GM18867 (cell line): ENCODE measurements around the gene LCOR.
"Not testable (repeated sequence)": the region's sequence is repeated elsewhere in the genome, so short reads cannot be mapped to it uniquely, and the experiment has no call there.

Experiments
- ATAC-seq: cut with Tn5 transposase; IDR thresholded peaks from one replicate; pipeline ENCODE4 v1.9.1; 2021; ENCODE audit warnings: mild to moderate bottlenecking, moderate library complexity; ENCODE audit not compliant: unreplicated experiment

LCOR gene

DNA sequence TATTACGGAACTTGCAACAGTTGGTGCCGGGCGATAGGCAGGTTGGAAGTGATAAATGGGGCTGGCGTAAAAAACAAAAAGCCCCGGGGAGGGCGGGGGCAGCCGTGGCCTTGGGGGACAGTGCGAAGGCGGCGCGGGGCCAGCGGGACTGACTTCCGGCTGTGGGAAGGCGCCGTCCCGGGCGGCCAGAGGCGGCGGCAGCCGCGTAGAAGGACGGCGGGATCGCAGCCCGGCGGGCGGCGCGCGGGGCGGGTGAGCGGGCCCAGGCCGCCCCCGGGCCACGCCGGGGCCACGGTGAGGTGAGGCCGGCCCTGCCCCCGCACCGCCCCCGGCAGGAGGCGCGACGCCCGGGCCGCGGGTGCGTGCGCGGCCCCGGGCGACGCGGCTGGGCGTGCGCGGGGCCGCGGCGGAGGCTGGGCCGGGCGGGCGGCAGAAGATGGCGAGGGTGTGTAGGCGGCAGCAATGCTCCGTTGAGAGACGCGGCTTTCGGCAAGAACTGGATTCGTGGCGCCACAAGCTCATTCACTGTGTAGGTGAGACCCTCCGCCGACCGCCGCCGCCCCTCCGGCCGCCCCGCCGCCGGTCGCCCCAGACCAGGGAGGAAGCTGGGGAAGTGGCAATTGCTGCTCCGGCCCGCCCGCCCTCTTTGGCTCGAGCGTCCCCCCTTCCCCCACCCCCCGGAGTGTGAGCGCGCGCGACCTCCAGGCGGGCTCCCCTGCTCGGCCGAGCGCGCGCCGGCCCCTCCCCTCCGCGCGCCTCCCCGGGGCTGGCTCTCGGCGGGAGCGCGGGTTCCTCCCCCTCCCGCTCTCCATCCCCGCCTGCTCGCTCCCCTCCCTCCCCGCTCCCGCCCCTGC is at the start of gene LCOR:
TSS of gene LCOR (plus strand) at position 432 of the 854 bp plus-strand sequence. CDS start 116,760 bp downstream, outside the sequence.
- peak; percentile 63 for ATAC-seq

DNA sequence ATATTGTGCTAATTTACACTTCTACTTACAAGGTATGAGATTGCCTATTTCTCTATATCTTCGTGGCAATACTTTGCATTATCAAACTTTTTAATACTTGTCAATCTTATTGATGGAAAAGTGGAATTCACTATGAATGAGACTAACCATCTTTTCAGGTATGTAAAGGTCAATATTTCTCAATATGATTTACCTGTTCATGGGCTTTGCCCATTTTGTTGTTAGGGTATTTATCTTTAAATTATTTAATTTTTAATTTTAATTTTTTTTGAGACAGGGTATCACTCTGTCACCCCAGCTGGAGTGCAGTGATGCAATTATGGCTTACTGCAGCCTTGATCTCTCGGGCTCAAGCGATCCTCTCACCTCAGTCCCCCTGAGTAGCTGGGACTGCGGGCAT is 47.8 kb upstream of the LCOR start:
- ATAC-seq, result no peak

DNA sequence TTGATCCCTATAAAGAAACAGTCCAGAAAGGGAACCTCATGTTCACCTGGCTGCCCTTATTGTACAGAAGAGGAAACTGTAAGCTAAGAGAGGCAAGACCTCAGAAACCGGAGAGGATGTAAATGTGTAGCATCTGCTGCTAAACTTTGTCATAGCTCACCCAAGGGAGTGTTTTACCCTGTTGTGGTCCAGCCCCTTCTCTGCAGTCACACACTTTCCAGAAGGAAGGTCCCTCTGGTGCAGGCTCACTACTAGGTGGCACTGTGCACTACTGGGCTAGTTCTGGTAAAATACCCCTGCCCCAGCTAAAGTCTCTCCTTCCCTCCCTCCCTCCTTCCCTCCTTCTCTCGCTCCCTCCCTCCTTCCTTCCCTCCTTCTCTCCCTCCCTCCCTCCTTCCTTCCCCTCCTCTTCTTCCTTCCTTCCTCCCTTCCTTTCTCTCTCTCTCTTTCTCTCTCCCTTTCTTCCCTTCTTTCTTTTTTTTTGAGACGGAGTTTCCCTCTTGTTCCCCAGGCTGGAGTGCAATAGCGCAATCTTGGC is 42.5 kb upstream of the LCOR start:
- no peak for ATAC-seq

DNA sequence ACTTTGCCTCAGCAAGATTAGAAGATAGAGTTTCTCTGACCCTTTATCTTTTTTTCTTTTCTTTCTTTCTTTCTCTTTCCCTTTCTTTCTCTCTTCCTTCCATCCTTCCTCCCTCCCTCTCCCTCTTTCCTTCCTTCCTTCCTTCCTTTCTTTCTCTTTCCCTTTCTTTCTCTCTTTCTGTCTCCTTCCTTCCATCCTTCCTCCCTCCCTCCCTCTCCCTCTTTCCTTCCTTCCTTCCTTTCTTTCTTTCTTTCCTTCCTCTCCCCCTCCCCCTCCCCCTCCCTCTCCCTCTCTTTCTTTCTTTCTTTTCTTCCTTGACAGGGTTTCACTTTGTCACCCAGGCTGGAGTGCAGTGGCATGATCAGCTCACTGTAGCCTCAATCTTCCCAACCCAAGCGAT is 40.2 kb upstream of the LCOR start:
- ATAC-seq, result no peak

DNA sequence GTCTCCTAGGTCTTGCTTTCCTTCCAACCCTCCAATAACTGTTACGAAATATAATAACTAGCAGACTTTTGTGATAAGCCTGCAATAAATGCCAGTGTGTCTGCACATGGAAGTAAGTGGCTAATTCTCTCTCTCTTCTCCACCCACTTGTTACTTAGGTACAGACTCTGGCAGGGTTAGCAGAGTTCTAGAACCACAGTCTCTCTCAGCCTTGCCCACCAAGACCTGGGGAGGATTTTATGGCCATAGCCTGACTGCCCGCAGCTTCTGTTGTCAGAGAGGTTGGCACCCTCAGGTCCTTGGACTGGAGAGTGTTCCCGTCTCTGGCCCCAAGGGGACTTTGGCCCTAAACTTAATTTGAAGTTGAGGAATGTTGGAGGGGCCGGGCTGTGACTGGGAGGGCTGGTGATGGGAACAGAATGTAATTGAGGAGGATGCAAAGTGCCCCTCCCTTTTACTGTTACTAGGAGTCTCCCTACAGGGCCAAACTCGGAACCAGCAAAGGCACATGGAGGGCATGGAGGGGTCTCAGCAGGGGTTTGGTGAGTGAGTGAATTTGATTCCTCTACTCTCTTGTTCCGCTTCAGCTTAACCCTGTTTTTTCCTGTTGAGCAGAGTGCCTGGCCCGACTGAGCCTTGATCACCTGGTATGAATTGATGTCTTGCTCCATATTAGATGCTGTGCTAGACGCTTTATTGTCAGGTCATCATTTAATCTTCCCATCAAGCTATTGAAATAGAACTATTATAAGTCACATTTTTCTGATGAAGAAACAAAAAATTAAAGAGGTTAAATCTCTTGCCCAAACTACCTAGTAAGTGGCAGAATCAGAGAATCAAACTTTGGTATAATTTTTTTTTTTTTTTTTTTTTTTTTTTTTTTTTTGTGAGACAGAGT is 37.0 kb upstream of the LCOR start:
- ATAC-seq, result no peak

DNA sequence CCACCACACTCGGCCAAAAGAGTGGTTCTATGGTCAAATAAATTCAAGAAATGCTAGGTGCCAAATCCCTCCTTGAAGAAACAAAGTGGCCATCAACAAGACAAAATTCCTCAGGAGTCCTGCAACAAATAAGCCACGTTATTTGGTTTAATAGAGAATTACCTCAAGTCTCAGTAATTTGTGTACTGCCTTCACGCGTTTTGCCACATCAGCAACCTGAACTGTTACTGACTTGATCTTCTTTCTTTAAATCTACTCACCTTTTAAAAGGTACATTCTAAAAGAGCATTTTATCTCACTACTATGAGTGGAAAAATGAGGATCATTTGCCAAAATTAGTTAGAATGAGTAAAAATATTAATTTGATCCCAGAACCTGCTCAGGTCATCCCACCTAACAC is 34.6 kb upstream of the LCOR start:
- ATAC-seq, result no peak

DNA sequence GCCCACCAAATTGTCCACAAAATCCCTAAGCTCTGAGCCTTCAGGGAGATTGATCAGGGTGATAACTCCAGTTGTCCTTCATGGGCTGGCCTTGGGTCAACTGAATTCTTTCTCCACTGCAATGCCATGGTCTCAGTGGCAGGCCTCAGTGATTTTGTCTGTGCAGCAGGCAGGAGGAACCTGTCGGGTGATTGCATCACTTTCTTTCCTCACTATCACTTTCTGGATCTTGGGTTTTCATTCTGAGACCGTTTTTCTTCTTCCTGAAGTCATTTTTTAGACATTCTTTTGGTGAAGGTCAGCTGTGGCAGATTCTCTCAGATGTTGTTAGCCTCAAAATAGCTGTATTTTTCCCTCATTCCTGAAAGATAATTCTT is 28.8 kb upstream of the LCOR start:
- ATAC-seq, result no peak

DNA sequence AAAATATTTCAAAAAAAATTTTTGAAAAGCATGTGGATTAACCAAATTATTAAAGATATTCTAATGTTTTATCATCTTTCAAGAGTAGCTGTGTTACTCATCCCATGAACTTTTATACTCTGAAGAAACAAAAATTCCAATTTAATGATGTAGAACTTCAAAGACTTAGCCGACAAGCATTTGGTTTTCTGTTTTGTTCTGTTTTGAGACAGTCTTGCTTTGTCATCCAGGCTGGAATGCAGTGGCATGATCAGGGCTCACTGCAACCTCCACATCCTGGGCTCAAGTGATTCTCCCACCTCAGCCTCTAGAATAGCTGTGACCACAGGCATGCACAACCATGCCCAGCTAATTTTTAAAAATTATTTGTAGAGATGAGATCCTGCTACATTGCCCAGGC is 17.8 kb upstream of the LCOR start:
- ATAC-seq, result no peak

DNA sequence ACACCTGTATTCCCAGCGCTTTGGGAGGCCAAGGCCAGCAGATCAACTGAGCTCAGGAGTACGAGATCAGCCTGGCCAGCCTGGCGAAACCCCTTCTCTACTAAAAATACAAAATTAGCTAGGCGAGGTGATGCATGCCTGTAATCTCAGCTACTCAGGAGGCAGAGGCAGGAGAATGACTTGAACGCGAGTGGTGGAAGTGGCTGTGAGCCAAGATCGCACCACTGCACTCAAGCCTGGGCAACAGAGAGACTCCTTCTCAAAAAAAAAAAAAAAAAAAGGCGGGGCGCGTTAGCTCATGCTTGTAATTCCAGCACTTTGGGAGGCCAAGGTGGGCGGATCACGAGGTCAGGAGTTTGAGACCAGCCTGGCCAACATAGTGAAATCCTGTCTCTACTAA is 13.1 kb upstream of the LCOR start:
- ATAC-seq, result not testable (repeated sequence)

DNA sequence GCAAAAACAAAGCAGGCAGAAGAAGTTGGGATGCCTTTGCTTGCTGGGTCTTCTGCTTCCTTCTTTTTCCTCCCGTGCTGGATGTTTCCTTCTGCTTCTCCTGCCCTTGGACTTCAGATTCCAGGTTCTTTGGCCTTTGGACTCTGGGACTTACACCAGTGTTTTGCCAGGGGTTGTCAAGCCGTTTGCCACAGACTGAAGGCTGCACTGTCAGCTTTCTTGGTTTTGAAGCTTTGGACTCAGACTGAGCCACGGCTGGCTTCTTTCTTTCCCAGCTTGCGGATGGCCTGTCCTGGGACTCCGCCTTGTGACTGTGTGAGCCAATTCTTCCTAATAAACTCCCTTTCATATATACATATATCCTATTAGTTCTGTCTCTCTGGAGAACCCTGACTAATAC is 11.3 kb upstream of the LCOR start:
- ATAC-seq, result no peak

DNA sequence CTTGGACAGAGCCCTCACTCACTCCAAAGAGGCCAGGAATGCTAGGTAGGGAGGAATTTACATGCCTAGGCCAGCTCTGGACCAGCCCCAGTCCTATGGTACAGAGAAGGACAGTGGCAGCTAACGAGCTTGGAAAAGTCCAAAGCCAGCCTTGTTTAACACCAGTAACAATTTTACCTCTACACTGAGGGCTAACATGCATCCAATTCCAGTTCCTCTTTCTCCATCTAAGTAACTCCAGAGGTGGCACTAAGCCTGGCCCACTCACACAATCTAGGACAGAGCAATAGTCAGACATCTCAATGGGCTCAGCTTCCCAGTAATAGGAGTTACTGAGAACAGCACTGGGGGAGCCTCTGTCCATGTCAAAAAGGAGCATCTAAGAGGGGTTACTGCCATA is 5.7 kb upstream of the LCOR start:
- ATAC-seq, result no peak

DNA sequence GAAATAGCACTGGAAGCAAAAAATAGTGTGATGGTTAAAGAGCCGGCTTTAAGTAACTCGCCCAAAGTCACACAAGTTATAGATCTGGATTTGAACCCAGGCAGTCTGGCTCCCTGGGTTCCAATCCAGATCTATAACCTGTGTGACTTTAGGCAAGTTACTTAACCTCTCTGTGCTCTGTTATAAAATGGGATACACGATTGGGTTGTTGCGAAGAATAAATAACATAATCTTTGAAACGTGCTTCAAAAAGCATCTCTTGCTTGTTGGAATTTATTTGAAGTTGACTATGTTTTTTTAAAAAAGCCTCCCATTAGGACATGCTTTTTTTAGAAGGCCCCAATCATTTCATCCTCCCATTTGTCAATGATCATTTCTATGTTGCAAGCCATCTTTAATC is 3.5 kb upstream of the LCOR start:
- ATAC-seq, result no peak

DNA sequence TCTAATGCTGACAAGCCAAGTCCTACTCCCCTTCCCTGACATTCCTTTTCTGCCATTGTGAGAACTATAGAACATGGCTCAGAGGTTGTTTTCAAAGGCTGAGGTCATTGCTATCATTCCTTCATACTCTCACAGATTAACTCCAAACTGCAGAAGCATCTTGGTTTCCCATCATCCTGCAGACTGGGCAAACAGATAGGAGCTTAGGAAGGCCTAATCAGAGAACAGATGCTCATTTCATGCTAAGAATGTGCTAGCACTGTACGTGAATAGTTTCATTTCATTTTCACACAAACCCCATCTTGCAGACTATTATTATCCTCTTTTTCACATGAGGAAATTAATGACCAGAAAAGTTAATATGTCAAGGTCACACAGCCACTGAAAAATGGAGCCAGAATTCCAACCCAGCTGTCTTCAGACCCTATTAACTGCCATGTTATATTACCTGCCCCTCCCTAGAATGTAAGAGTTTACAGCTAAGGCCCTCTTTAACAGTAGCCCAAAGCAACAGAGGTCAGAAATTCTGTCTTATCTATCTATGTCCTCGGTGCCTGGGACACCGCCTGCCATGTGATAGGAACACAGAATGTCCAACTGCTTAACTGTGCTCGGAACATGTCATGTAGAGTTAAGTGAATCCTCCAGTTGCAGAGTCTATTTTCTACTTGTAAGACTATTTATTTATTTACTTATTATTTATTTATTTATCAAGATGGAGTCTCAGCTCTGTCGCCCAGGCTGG is 2.9 kb upstream of the LCOR start:
- ATAC-seq, result no peak

DNA sequence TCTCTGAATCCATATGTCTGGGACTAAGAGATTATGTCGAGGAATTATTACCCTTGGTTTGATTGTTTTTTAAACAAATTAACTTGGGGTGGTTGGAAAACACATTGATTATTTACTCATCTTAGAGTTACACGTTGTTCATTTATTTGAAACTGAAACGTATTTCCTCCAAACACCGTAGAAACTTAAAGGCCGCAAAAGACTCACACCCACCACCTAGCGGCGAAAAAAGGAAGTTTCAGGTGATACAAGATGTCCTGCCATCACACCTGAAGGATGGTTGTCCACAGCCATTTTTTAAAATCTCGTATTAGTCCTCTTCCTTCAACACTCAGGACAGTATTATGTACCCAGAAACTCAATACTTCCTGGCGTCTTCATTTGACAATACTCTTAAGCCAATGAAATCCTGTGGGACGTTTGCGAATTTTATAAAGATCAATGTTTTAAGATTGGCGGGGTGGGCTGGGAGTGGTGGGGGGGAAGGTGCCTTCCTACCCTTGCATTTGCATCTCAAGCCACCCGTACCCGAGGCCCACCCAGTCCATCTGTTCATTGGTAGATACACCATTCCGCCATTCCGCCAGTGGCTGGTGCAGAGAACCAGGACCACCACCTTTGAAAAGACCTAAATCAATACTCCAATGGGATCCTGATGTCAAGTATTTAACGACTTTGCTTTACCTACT is 1.4 kb upstream of the LCOR start:
- ATAC-seq, result no peak

DNA sequence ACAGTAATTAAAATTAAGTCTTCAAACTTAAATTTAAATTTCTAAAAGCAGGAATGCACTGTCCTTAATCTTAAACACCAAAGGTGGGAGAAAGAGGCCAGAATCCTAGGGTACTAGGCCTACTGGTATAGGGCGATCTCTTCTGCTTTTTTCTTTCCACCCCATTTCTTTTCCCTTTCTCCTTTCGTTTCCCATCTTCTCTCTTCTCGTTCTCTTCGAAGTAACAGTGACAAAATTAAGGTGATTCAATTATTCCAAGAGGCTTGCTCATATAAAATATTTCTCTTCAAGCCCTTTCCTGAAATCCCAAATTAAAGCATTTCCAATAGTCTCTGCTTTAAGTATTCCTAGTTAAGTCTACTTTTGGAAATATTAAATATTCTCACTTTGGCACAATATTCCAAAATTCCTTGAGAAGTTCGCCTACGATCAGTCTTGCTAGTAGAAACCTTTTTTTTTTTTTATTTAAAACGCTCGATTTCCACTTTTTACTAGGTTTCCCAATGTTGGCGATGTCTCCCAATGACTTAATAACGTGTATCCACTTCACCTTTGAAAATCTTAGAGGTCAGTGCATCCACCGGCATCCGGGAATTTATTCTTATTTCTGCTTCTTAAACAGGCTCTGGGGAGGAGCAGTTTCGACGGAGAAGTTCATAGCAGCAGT is 765 bp upstream of the LCOR start:
- ATAC-seq, result no peak

DNA sequence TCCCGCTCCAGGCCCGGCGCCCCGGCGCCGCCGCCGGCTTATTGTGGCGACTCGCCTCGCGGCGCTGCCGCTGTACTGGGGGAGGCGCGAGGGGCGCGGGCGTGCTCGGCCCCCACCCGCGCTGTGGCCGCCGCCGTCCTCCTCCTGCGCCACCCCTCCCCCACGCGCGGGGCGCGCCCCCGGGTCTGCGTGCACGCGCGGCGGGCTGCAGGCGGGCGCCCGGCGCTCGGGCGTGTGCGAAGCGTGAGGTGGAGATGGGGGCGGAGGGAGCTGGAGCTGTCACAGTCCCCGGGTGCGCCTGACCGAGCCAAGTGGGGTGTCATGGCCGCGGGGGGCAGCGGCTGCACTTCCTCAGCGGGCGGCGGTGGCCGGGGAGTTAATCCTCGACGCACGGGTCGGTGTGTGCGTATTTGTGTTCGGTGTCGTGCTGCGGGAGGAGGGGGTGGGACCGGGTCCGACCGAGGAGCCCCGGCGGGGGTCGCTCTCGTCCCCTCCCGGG is 672 bp downstream of the LCOR start:
- peak; percentile 65 for ATAC-seq

DNA sequence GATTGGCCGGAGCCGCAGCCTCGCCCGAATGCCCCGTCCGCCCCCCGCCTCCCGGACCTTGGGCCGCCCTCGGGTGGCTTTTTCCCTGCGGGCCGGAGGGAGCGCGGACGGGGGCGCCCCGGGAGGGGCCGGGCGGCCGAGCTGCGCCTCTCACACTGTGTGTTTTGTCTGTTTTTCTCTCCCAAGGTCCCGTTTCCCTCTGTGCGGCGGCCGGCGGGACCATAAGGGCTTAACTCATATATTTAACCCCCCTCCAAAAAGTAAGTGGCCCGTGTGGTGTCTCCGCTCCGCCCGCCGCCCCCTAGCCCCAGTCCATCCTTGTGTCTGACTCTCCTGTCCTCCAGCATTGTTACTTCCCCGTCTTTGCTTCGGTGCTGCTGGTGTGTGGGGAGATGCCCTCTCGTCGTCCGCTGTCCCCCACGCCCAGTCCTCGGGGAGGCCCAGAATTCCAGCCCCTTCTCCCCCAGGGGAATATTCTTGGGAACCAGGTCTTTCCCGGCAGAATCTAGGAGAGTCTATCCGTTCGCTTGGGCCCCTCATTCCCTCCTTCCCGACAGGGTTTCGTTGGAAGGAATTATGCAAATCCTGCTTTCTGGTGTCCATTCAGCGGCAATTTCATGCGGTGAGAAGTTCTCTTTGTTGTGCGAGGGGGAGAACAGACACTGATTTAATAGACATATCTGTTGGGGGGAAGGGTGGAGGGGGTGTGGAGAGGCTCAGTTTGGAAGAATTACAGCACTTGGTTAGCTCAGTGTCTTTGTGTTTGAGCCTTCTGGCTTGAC is 1.3 kb downstream of the LCOR start:
- ATAC-seq, result peak; percentile 10

DNA sequence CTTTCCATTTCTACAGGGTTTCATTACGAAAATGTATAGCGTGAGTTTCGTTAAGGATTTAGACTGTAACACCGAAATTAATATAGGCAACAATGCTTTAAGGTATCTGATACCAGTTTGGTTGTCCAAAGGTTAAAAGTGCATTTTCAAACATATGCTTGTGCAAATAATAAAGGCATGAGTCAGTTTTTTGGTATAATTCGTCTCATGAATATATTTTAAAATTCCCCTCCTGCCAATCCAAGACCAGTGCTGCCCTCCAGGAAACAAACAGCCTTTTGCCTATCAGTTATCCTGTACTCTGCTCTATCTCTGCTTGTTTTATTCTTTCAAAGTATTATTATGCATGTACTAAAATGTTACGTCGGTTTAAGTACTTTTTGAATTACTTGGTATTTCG is 2.0 kb downstream of the LCOR start:
- no peak for ATAC-seq

DNA sequence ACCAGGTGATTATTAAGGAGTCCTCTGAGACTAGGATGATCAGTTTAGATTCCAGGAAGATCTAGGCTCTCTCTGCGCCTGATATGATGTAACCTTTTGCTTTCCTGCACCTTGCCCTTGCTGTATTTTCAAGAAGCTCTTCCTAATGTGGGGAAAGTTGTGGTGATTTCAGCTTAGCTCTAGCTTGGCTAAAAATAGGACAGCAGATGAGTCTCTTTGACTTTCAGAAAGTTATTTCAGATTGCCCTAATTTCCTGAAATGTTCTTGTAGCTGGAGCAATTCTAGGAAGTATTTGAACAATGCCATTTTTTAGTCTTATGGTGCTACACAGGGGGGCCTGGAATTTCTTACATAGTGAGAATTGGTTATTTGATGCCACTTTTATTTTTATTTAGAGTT is 3.8 kb downstream of the LCOR start:
- ATAC-seq, result no peak
